Neural cell (in vitro differentiated cells): ENCODE measurements around the gene MIGA1.

Experiments
- EP300 ChIP-seq: fragments of 450-650 bp; conservative IDR thresholded peaks from 2 replicates; pipeline ENCODE4 v1.6.1; 2014; ENCODE audit warnings: antibody characterized with exemption, mild to moderate bottlenecking, moderate library complexity; ENCODE audit not compliant: poor library complexity, severe bottlenecking
- EZH2 ChIP-seq: fragments of 200-600, 300-800 bp; shearing (Covaris generic), sonication (generic); IDR thresholded peaks from 2 replicates; pipeline ENCODE4 v1.6.1; 2014; ENCODE audit warnings: antibody characterized with exemption, low read length, borderline replicate concordance, mild to moderate bottlenecking; ENCODE audit not compliant: insufficient read depth, poor library complexity, severe bottlenecking
- POLR2AphosphoS5 ChIP-seq: IDR thresholded peaks from 2 replicates; pipeline ENCODE4 v1.6.1; 2012
- RAD21 ChIP-seq: fragments of 450-650 bp; conservative IDR thresholded peaks from 2 replicates; pipeline ENCODE4 v1.6.1; 2014; ENCODE audit warnings: antibody characterized with exemption, mild to moderate bottlenecking, moderate library complexity
- SMC3 ChIP-seq: fragments of 450-650 bp; conservative IDR thresholded peaks from 2 replicates; pipeline ENCODE4 v1.6.1; 2014; ENCODE audit warnings: antibody characterized with exemption, mild to moderate bottlenecking, moderate library complexity; ENCODE audit not compliant: poor library complexity
- TAF1 ChIP-seq: IDR thresholded peaks from 2 replicates; pipeline ENCODE4 v1.6.1; 2012; ENCODE audit warnings: low read depth
- TF ChIP-seq, protein P1 (sequence below): fragments of 450-650 bp; IDR thresholded peaks from 2 replicates; pipeline ENCODE4 v1.5.1; 2014; ENCODE audit warnings: antibody characterized with exemption, mild to moderate bottlenecking, moderate library complexity; ENCODE audit not compliant: poor library complexity, severe bottlenecking

DNA sequence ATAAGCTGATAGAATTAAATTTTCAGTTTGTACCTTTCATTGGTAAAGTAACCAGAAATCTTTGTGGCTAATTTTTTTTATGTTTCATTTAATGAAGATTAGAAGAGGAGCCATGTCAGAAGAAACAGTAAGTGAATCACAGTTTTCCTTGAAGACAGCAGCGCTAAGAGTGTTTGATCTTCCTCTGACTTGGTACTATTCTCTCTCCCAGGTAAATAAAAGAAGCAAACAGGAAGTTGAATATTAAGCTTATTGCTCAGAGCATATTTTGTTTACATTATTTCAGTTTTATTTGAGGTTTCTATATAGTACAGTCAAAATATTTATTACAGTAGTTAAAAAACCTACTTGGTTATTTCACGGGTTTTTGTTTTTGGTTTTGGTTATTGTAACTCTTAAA is 3.7 kb downstream of the MIGA1 start:
- TF ChIP-seq, protein P1, sequence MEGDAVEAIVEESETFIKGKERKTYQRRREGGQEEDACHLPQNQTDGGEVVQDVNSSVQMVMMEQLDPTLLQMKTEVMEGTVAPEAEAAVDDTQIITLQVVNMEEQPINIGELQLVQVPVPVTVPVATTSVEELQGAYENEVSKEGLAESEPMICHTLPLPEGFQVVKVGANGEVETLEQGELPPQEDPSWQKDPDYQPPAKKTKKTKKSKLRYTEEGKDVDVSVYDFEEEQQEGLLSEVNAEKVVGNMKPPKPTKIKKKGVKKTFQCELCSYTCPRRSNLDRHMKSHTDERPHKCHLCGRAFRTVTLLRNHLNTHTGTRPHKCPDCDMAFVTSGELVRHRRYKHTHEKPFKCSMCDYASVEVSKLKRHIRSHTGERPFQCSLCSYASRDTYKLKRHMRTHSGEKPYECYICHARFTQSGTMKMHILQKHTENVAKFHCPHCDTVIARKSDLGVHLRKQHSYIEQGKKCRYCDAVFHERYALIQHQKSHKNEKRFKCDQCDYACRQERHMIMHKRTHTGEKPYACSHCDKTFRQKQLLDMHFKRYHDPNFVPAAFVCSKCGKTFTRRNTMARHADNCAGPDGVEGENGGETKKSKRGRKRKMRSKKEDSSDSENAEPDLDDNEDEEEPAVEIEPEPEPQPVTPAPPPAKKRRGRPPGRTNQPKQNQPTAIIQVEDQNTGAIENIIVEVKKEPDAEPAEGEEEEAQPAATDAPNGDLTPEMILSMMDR, result no peak
- no peak for TF ChIP-seq POLR2AphosphoS5
- TF ChIP-seq EP300, result no peak
- no peak for TF ChIP-seq RAD21
- TF ChIP-seq SMC3, result no peak
- TF ChIP-seq TAF1, result no peak
- no peak for TF ChIP-seq EZH2
